CD14-positive monocyte (primary cell): ENCODE measurements around the gene CLCN2. TPM values are rescaled to one million over a fixed set of nuclear protein-coding genes. Genes with fewer than 3 reads are reported as not detected.

Source experiments
- DNase-seq, 3 donors: peaks; one replicate each; pipeline ENCODE4 v3.0.0-alpha.2; 2011 to 2022
- H2AFZ ChIP-seq: 2 replicates; pipeline ENCODE4 v1.6.0; 2012; ENCODE audit warnings: mild to moderate bottlenecking, low read depth, low read length, inconsistent platforms; ENCODE audit not compliant: insufficient read depth, poor library complexity, severe bottlenecking
- H3K27ac ChIP-seq, 2 donors: 1 replicate in 1 of 2; 2 replicates in 1 of 2; pipeline ENCODE4 v1.5.1; 2012 to 2013; ENCODE audit warnings: low read length in 2 of 2, control low read depth in 1 of 2, inconsistent platforms in 1 of 2, low read depth in 1 of 2, mild to moderate bottlenecking in 1 of 2
- H3K27me3 ChIP-seq, 2 donors: one replicate each; pipeline versions ENCODE4 v1.6.0 to v1.6.1; 2011 to 2013; ENCODE audit warnings: low read length in 2 of 2; ENCODE audit not compliant: control insufficient read depth in 2 of 2, insufficient read depth in 2 of 2
- H3K36me3 ChIP-seq, 2 donors: replicated peaks in 1 of 2; 1 replicate in 1 of 2; 2 replicates in 1 of 2; pipeline versions ENCODE4 v1.5.1 to v1.6.1; 2012 to 2013; ENCODE audit warnings: low read length in 2 of 2, control low read depth in 1 of 2, inconsistent platforms in 1 of 2, mild to moderate bottlenecking in 1 of 2; ENCODE audit not compliant: insufficient read depth in 2 of 2, control insufficient read depth in 1 of 2
- H3K4me1 ChIP-seq, 2 donors: 1 replicate in 1 of 2; 2 replicates in 1 of 2; pipeline versions ENCODE4 v1.5.1 to v1.6.1; 2012 to 2013; ENCODE audit warnings: low read length in 2 of 2, control low read depth in 1 of 2, inconsistent platforms in 1 of 2, mild to moderate bottlenecking in 1 of 2, moderate library complexity in 1 of 2; ENCODE audit not compliant: insufficient read depth in 2 of 2, control insufficient read depth in 1 of 2
- H3K4me2 ChIP-seq: replicated peaks from 2 replicates; pipeline ENCODE3; 2012; ENCODE audit warnings: low read length, moderate library complexity, mild to moderate bottlenecking; ENCODE audit not compliant: poor library complexity, severe bottlenecking; ENCODE audit errors: extremely low read depth
- H3K4me3 ChIP-seq, 3 experiments: fragments of 200-600 bp in 1 of 3; sonication (generic) in 1 of 3; replicated peaks in 1 of 3; 1 replicate in 2 of 3; 2 replicates in 1 of 3; pipeline ENCODE4 v1.5.1; 2011 to 2013; ENCODE audit warnings: low read length in 3 of 3, mild to moderate bottlenecking in 3 of 3, control low read depth in 2 of 3, low read depth in 2 of 3, inconsistent platforms in 1 of 3, moderate library complexity in 1 of 3
- H3K79me2 ChIP-seq: 2 replicates; pipeline ENCODE4 v1.6.0; 2012; ENCODE audit warnings: mild to moderate bottlenecking, control low read depth, inconsistent platforms, low read length, moderate library complexity; ENCODE audit not compliant: insufficient read depth
- H3K9ac ChIP-seq: 2 replicates; pipeline ENCODE4 v1.6.0; 2017; ENCODE audit warnings: low read length, mild to moderate bottlenecking; ENCODE audit not compliant: insufficient read depth, poor library complexity, severe bottlenecking
- H3K9me3 ChIP-seq, 2 donors: replicated peaks in 1 of 2; 1 replicate in 1 of 2; 2 replicates in 1 of 2; pipeline versions ENCODE4 v1.5.1 to v1.6.1; 2012 to 2013; ENCODE audit warnings: low read length in 2 of 2, control low read depth in 1 of 2; ENCODE audit not compliant: control insufficient read depth in 1 of 2, insufficient read depth in 1 of 2
- H4K20me1 ChIP-seq: 2 replicates; pipeline ENCODE4 v1.6.0; 2012; ENCODE audit warnings: mild to moderate bottlenecking, low read length, control low read depth, moderate library complexity; ENCODE audit not compliant: insufficient read depth
- H3K27ac Mint-ChIP-seq, 7 donors: one replicate each; pipeline ENCODE4 v1.8.0; 2020; ENCODE audit warnings: mild to moderate bottlenecking in 7 of 7, mixed read lengths in 7 of 7, moderate library complexity in 6 of 7, inconsistent platforms in 2 of 7
- H3K27me3 Mint-ChIP-seq, 3 donors: one replicate each; pipeline ENCODE4 v1.8.0; 2021 to 2022; ENCODE audit warnings: low read depth in 3 of 3, mild to moderate bottlenecking in 3 of 3, mixed read lengths in 3 of 3, moderate library complexity in 3 of 3, inconsistent platforms in 1 of 3
- H3K36me3 Mint-ChIP-seq, 2 donors: one replicate each; pipeline ENCODE4 v1.8.0; 2020; ENCODE audit warnings: mixed read lengths in 2 of 2, inconsistent platforms in 1 of 2, mild to moderate bottlenecking in 1 of 2
- H3K4me1 Mint-ChIP-seq: one replicate; pipeline ENCODE4 v1.8.0; 2020; ENCODE audit warnings: mild to moderate bottlenecking, mixed read lengths
- H3K4me3 Mint-ChIP-seq, 2 donors: one replicate each; pipeline ENCODE4 v1.8.0; 2020; ENCODE audit warnings: mild to moderate bottlenecking in 2 of 2, mixed read lengths in 2 of 2, moderate library complexity in 1 of 2
- H3K9me3 Mint-ChIP-seq, 7 donors: one replicate each; pipeline ENCODE4 v1.8.0; 2020 to 2022; ENCODE audit warnings: mixed read lengths in 7 of 7, mild to moderate bottlenecking in 6 of 7, moderate library complexity in 6 of 7, inconsistent platforms in 2 of 7
- WGBS: methylation state at CpG from one replicate; pipeline ENCODE4 v1.1.5; 2013; ENCODE audit warnings: missing lambda C conversion rate; ENCODE audit not compliant: insufficient coverage; 5-methylcytosine and 5-hydroxymethylcytosine counted together
- intact Hi-C, 2 donors: fragments of 100-400 bp; cut with micrococcal nuclease; formaldehyde crosslinking; loops; one replicate each; pipeline versions ENCODE4 v1.15.0 to v1.15.1; 2023
- polyA plus RNA-seq, 3 donors: library from polyadenylated mRNA; depleted of rRNA in 1 of 3; unstranded in 2 of 3; stranded (reverse) in 1 of 3; fragments of 300-500 nt in 2 of 3; fragments of >200 nt in 1 of 3; fragmentation: Illumina TruSeq in 2 of 3; gene quantifications; 1 replicate in 2 of 3; 2 replicates in 1 of 3; pipeline ENCODE4 v1.2.3, GENCODE V29; 2012 to 2021
- TF ChIP-seq, protein P1 (sequence below): fragments of 200-600 bp; IDR thresholded peaks from one replicate; pipeline ENCODE4 v1.8.0; 2022; ENCODE audit warnings: antibody characterized with exemption, mild to moderate bottlenecking

Gene CLCN2
- polyA plus RNA-seq, 3 donors: 0.16 to 2.7 TPM; not detected in 1

DNA sequence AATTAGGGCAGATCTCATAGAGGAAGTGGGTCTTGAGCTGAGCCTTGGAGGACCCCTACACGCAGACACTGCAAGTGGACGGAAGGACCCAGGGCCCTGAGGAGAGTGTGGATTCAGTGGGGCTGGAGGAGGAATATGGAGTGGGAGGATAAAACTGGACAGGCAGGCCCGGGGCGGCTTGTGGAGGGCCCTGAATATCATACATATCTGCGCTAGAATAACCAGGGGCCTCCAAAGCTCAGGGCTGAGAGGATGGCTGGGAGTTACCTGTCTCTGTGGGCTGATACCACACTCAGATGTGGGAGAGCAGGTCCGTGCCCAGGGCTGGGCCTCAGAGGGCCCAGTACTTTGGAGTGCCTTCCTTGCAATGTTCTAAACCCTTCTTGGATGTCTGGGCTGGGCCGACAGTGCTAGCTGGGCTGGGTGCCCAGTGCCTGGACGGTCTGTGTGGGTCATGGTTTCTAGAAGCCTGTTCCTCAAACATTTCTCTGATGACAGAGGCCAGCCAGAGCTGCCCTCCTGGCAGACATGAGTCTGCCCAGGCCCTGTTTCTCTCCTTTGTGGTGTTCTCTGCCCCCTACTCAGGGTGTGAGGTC lies 48.0 kb upstream of the CLCN2 start:
- over 99% methylated on average over 8 of the region's 8 CpGs for WGBS
- Histone ChIP-seq H3K27ac (no peak overlapping the region), H3K4me1 (peaks cover 26 to 32% of the 10 kb centered on the region in 2 donors), H2AFZ (no peak overlapping the region), H4K20me1 (no peaks in the 10 kb centered on the region), H3K4me2 (no peak overlapping the region), H3K36me3 (no peaks in the 10 kb centered on the region), H3K9ac (no peak overlapping the region), H3K27me3 (no peaks in the 10 kb centered on the region), H3K9me3 (no peaks in the 10 kb centered on the region), H3K79me2 (no peaks in the 10 kb centered on the region), H3K4me3 (no peak overlapping the region)
- Mint-ChIP-seq H3K4me3 (peak overlapping the region in 1 of 2 donors; percentile 48), H3K36me3 (no peaks in the 10 kb centered on the region), H3K27me3 (peaks cover 2 to 10% (median 7%) of the 10 kb centered on the region in 3 donors), H3K27ac (peak overlapping the region in 1 of 7 donors; percentile 84), H3K4me1 (peaks cover 31% of the 10 kb centered on the region), H3K9me3 (peaks cover 0 to 3% (median 0%) of the 10 kb centered on the region in 7 donors)
- DNase-seq: no peak
- intact Hi-C loops: no loop called here
- TF ChIP-seq, protein P1, sequence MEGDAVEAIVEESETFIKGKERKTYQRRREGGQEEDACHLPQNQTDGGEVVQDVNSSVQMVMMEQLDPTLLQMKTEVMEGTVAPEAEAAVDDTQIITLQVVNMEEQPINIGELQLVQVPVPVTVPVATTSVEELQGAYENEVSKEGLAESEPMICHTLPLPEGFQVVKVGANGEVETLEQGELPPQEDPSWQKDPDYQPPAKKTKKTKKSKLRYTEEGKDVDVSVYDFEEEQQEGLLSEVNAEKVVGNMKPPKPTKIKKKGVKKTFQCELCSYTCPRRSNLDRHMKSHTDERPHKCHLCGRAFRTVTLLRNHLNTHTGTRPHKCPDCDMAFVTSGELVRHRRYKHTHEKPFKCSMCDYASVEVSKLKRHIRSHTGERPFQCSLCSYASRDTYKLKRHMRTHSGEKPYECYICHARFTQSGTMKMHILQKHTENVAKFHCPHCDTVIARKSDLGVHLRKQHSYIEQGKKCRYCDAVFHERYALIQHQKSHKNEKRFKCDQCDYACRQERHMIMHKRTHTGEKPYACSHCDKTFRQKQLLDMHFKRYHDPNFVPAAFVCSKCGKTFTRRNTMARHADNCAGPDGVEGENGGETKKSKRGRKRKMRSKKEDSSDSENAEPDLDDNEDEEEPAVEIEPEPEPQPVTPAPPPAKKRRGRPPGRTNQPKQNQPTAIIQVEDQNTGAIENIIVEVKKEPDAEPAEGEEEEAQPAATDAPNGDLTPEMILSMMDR: no peak

DNA sequence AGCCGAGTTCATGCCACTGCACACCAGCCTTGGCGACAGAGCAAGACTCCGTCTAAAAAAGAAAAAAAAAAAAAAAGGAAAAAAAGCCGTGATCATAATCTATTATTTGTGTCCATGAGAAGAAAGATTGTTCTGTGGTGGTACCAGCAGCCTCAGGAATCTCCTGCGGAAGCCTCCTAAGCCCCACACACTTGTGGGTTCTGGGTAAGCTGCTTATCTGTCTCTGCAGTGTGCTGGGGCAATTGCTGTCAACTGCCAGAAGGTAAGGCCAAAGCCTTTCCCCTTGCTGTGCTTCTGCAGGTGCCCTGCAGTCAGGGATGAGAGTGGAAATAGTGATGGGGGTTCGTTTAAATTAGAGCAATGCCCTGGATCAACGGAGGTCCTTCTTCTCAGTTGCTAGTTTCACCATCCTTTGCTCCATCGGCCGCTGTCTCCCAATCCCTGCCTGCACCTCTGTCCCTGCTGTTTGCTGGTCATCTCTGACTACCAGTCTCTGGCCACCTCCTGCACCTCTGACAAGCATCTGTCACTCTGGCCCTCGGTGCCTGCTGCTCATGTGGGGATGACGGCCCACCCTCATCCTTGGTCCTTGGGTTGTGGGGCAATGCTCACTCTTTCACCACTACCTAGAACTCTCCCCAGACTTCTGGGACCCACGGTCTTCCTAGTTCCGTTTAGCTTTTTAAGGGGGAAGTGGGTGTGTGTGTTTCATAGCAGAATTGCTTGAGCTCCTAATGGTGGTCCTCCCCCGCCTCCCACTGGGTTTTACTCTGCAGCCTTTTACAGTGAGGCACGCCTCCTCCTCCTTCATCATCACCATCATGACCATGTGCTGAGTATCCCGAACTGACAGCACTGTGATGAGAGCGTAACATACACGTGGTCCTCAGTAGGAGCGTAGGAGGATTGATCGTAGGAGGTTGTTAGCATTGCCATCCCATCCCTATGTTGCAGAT lies 43.9 kb upstream of the CLCN2 start:
- WGBS: 72% methylated on average over 9 of the region's 20 CpGs
- Histone ChIP-seq H3K9ac (no peak overlapping the region), H3K27me3 (peaks cover 0 to 12% of the 10 kb centered on the region in 2 donors), H4K20me1 (no peaks in the 10 kb centered on the region), H3K9me3 (no peaks in the 10 kb centered on the region), H3K79me2 (no peaks in the 10 kb centered on the region), H3K27ac (no peak overlapping the region), H3K36me3 (no peaks in the 10 kb centered on the region), H3K4me2 (no peak overlapping the region), H3K4me3 (no peak overlapping the region), H2AFZ (no peak overlapping the region), H3K4me1 (peaks cover 26 to 32% of the 10 kb centered on the region in 2 donors)
- DNase-seq: no peak
- Mint-ChIP-seq H3K9me3 (peaks cover 0 to 2% (median 0%) of the 10 kb centered on the region in 7 donors), H3K4me1 (peaks cover 29% of the 10 kb centered on the region), H3K27ac (peak overlapping the region in 1 of 7 donors; percentile 16), H3K27me3 (peaks cover under 1 to 25% (median 15%) of the 10 kb centered on the region in 3 donors), H3K4me3 (peak overlapping the region in 1 of 2 donors; percentile 42), H3K36me3 (no peaks in the 10 kb centered on the region)
- TF ChIP-seq, protein P1: no peak
- intact Hi-C loops: no loop called here
